ENCODE measurements around the gene CLNK. TPM values are rescaled to one million over a fixed set of nuclear protein-coding genes. Genes with fewer than 3 reads are reported as not detected.

CLNK gene
- total and polyA plus RNA-seq, 2 experiments from 2014 or later, result not detected

- no peaks in the 10 kb centered on the region for H3K36me3 ChIP-seq
- no peak overlapping the region for H3K27ac ChIP-seq
- no peak for TF ChIP-seq CTCF (IDR thresholded peaks at IDR 0.05; ENCODE audit: low read depth, low read length)
- no peak overlapping the region for H3K4me3 ChIP-seq
- H3K9me3 ChIP-seq (ENCODE audit: low read depth), result no peaks in the 10 kb centered on the region
- peaks cover 4% of the 10 kb centered on the region for H3K4me1 ChIP-seq (ENCODE audit: low read depth)
- H3K27me3 ChIP-seq, result no peaks in the 10 kb centered on the region
- no peak for DNase-seq (ENCODE audit: low read depth in 1 of 2, low spot score in 1 of 2)
Measured at GRCh38 chr4:10495651-10496050, 188.9 kb downstream of the CLNK start.

GRCh38 chr4:10492464-10492863, 192.1 kb downstream of the CLNK start:
- Histone ChIP-seq H3K4me1 (ENCODE audit: low read depth) (no peaks in the 10 kb centered on the region), H3K36me3 (no peaks in the 10 kb centered on the region), H3K27me3 (no peaks in the 10 kb centered on the region), H3K9me3 (ENCODE audit: low read depth) (no peaks in the 10 kb centered on the region), H3K4me3 (no peak overlapping the region), H3K27ac (no peak overlapping the region)
- no peak for TF ChIP-seq CTCF (IDR thresholded peaks at IDR 0.05; ENCODE audit: low read depth, low read length)
- no peak for DNase-seq (ENCODE audit: low read depth in 1 of 2, low spot score in 1 of 2)

- DNase-seq (ENCODE audit: low read depth in 1 of 2, low spot score in 1 of 2), result no peak
- H3K4me3 ChIP-seq, result no peak overlapping the region
Measured at GRCh38 chr4:10491401-10491800, 193.2 kb downstream of the CLNK start.

GRCh38 chr4:10490996-10491395, 193.6 kb downstream of the CLNK start:
- no peaks in the 10 kb centered on the region for H3K36me3 ChIP-seq
- no peak for TF ChIP-seq CTCF (IDR thresholded peaks at IDR 0.05; ENCODE audit: low read depth, low read length)
- H3K27me3 ChIP-seq, result no peaks in the 10 kb centered on the region
- no peak overlapping the region for H3K27ac ChIP-seq
- H3K4me1 ChIP-seq (ENCODE audit: low read depth), result no peaks in the 10 kb centered on the region
- no peak for DNase-seq (ENCODE audit: low read depth in 1 of 2, low spot score in 1 of 2)
- H3K4me3 ChIP-seq, result no peak overlapping the region
- H3K9me3 ChIP-seq (ENCODE audit: low read depth), result no peaks in the 10 kb centered on the region

More at GRCh38 chr4:10491401-10491800, 193.2 kb downstream of the CLNK start:
- H3K27me3 ChIP-seq, result no peaks in the 10 kb centered on the region
- no peaks in the 10 kb centered on the region for H3K9me3 ChIP-seq (ENCODE audit: low read depth)
- no peaks in the 10 kb centered on the region for H3K36me3 ChIP-seq
- no peak overlapping the region for H3K27ac ChIP-seq
- TF ChIP-seq CTCF (IDR thresholded peaks at IDR 0.05; ENCODE audit: low read depth, low read length), result no peak
- H3K4me1 ChIP-seq (ENCODE audit: low read depth), result no peaks in the 10 kb centered on the region

GRCh38 chr4:10482913-10483312, 201.7 kb downstream of the CLNK start:
- no peak overlapping the region for H3K27ac ChIP-seq
- no peak for TF ChIP-seq CTCF (IDR thresholded peaks at IDR 0.05; ENCODE audit: low read depth, low read length)
- no peaks in the 10 kb centered on the region for H3K36me3 ChIP-seq
- H3K4me1 ChIP-seq (ENCODE audit: low read depth), result no peaks in the 10 kb centered on the region
- no peaks in the 10 kb centered on the region for H3K27me3 ChIP-seq
- H3K9me3 ChIP-seq (ENCODE audit: low read depth), result no peaks in the 10 kb centered on the region
- H3K4me3 ChIP-seq, result no peak overlapping the region
- DNase-seq (ENCODE audit: low read depth in 1 of 2, low spot score in 1 of 2), result no peak

GRCh38 chr4:10480616-10481015, 204.0 kb downstream of the CLNK start:
- no peak overlapping the region for H3K27ac ChIP-seq
- H3K36me3 ChIP-seq, result no peaks in the 10 kb centered on the region
- no peaks in the 10 kb centered on the region for H3K9me3 ChIP-seq (ENCODE audit: low read depth)
- no peak for TF ChIP-seq CTCF (IDR thresholded peaks at IDR 0.05; ENCODE audit: low read depth, low read length)
- no peaks in the 10 kb centered on the region for H3K4me1 ChIP-seq (ENCODE audit: low read depth)
- H3K4me3 ChIP-seq, result no peak overlapping the region
- no peaks in the 10 kb centered on the region for H3K27me3 ChIP-seq
- no peak for DNase-seq (ENCODE audit: low read depth in 1 of 2, low spot score in 1 of 2)
